IMR-90 (cell line): ENCODE results near the gene CCT7.

Experiments
- CEBPB ChIP-seq: IDR thresholded peaks from 2 replicates; pipeline ENCODE4 v1.6.1; 2012; ENCODE audit warnings: low read depth, low read length, improper control_type of control experiment
- ELK1 ChIP-seq: fragments of 150-350 bp; IDR thresholded peaks from 2 replicates; pipeline ENCODE4 v1.6.1; 2016; ENCODE audit warnings: low read depth, mild to moderate bottlenecking, low read length, moderate library complexity, borderline replicate concordance
- MAFK ChIP-seq: IDR thresholded peaks from 2 replicates; pipeline ENCODE4 v1.6.1; 2012; ENCODE audit warnings: low read depth, low read length, improper control_type of control experiment
- MAZ ChIP-seq: IDR thresholded peaks from 2 replicates; pipeline ENCODE4 v1.6.1; 2012; ENCODE audit warnings: low read depth, mild to moderate bottlenecking, low read length, improper control_type of control experiment, moderate library complexity, borderline replicate concordance
- MXI1 ChIP-seq: IDR thresholded peaks from 2 replicates; pipeline ENCODE4 v1.6.1; 2012; ENCODE audit warnings: low read depth, mild to moderate bottlenecking, low read length, moderate library complexity, borderline replicate concordance
- POLR2A ChIP-seq: IDR thresholded peaks from 2 replicates; pipeline ENCODE4 v1.6.1; 2012; ENCODE audit warnings: mild to moderate bottlenecking, low read depth, low read length
- RAD21 ChIP-seq: IDR thresholded peaks from 2 replicates; pipeline ENCODE4 v1.6.1; 2012; ENCODE audit warnings: low read length, improper control_type of control experiment
- RFX5 ChIP-seq: IDR thresholded peaks from 2 replicates; pipeline ENCODE4 v1.8.0; 2012; ENCODE audit warnings: low read depth, mild to moderate bottlenecking, low read length, moderate library complexity
- TF ChIP-seq, protein P1 (sequence below): conservative IDR thresholded peaks from 2 replicates; pipeline ENCODE4 v1.5.1; 2012; ENCODE audit warnings: mild to moderate bottlenecking, low read depth, low read length, improper control_type of control experiment
- TF ChIP-seq, protein P2 (sequence below): fragments of 150-350 bp; IDR thresholded peaks from 2 replicates; pipeline ENCODE4 v1.6.1; 2017; ENCODE audit warnings: mild to moderate bottlenecking, antibody characterized with exemption, low read length, low read depth

DNA sequence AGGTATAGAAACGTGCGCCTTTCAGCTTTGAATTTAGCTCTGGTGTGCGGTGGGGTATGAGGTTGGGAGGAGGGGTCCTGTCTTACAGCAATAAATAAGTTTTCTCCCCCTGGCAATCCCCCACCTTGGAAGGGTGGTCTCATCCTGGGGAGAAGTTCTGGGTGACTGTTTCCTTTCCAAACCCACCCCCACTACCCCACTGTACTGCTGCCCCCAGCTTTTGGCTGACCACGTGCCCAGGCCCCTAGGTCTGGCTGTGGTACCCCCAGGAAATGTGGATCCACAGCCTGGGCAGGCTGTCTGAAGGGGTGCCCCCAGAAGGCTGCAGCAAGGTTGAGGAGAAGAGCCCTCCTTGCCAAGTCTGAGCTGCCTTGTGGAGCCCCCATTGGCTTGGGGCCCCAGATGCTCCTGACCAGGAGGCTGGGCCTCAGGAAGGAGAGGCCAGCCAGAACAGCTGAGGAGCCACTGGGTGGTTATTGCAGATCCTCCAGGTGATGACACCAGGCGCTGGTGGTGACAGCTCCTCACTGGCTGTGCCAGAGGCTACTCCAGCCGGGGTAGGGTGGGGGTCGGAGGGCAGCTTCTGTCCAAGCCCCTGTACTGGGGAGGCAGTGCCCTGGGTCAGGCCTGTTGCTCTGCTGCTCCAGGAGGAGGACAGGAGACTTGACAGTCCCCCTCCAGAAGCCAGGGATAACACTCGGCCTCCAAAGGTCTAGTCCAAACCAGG, 24.2 kb downstream of the CCT7 start:
- TF ChIP-seq, protein P1, sequence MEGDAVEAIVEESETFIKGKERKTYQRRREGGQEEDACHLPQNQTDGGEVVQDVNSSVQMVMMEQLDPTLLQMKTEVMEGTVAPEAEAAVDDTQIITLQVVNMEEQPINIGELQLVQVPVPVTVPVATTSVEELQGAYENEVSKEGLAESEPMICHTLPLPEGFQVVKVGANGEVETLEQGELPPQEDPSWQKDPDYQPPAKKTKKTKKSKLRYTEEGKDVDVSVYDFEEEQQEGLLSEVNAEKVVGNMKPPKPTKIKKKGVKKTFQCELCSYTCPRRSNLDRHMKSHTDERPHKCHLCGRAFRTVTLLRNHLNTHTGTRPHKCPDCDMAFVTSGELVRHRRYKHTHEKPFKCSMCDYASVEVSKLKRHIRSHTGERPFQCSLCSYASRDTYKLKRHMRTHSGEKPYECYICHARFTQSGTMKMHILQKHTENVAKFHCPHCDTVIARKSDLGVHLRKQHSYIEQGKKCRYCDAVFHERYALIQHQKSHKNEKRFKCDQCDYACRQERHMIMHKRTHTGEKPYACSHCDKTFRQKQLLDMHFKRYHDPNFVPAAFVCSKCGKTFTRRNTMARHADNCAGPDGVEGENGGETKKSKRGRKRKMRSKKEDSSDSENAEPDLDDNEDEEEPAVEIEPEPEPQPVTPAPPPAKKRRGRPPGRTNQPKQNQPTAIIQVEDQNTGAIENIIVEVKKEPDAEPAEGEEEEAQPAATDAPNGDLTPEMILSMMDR: no peak
- TF ChIP-seq POLR2A (no peak), MXI1 (no peak), MAFK (no peak), CEBPB (no peak), RAD21 (no peak), MAZ (no peak), RFX5 (no peak), ELK1 (no peak)
- TF ChIP-seq, protein P2, sequence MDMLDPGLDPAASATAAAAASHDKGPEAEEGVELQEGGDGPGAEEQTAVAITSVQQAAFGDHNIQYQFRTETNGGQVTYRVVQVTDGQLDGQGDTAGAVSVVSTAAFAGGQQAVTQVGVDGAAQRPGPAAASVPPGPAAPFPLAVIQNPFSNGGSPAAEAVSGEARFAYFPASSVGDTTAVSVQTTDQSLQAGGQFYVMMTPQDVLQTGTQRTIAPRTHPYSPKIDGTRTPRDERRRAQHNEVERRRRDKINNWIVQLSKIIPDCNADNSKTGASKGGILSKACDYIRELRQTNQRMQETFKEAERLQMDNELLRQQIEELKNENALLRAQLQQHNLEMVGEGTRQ: no peak
